ENCODE measurements around the gene UFC1. TPM values are rescaled to one million over a fixed set of nuclear protein-coding genes. Genes with fewer than 3 reads are reported as not detected.
A peak's percentile ranks its signal among the peaks of the same experiment; 100 is the strongest.

The UFC1 gene
- total and polyA plus RNA-seq, 2 of the 13 experiments (the other 11 are each of a cell fraction or from before 2014, with no cell fraction given): 72.8 to 85.2 TPM

DNA sequence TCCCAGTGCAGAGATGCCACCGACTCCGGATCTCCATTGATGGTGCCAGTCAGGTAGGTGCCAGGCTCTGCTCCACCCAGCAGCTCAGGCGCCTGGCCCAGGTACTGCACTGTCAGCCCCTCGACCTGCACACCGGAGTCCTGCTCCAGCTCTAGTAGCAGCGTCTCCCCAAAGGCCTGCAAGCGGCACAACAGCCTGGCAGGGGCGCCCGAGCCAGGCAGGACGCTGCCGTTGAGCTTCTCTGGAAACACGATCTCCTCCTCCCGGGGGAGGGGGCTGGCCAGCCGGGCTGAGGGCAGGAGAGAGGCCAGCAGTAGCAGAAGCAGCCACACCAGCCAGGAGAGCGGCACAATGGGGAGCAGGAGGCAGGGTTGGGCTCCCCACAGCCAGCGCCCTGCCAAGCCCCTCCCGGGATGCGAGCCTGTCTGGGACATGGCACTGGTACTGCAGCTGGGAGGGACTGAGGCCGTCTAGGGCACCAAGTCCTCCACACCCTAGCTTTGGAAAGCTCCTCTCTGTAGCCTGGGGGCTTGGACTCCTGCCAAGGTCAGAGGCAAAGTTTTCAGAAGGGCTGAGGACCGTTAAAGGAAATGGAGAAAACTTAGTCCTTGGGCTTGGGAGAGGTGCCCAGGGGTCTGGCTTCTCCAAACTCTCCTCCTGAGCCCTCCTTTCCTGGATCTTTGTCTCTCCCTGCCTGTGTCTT, 44.6 kb downstream of the UFC1 start (continued):
- TF ChIP-seq, protein P1, sequence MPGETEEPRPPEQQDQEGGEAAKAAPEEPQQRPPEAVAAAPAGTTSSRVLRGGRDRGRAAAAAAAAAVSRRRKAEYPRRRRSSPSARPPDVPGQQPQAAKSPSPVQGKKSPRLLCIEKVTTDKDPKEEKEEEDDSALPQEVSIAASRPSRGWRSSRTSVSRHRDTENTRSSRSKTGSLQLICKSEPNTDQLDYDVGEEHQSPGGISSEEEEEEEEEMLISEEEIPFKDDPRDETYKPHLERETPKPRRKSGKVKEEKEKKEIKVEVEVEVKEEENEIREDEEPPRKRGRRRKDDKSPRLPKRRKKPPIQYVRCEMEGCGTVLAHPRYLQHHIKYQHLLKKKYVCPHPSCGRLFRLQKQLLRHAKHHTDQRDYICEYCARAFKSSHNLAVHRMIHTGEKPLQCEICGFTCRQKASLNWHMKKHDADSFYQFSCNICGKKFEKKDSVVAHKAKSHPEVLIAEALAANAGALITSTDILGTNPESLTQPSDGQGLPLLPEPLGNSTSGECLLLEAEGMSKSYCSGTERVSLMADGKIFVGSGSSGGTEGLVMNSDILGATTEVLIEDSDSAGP (CRISPR knock-in tag; IDR thresholded peaks at IDR 0.05; ENCODE audit: borderline replicate concordance): peak; percentile 36; the same call in 1 of the 2 replicates
- 0 out of 2 replicates have a peak, but pooled peaks have one; percentile 21 for TF ChIP-seq KDM2A (CRISPR knock-in tag; IDR thresholded peaks at IDR 0.05; ENCODE audit: borderline replicate concordance, low read depth)
- no peak for TF ChIP-seq ZNF251 (CRISPR knock-in tag; IDR thresholded peaks at IDR 0.05)
- TF ChIP-seq, protein P2, sequence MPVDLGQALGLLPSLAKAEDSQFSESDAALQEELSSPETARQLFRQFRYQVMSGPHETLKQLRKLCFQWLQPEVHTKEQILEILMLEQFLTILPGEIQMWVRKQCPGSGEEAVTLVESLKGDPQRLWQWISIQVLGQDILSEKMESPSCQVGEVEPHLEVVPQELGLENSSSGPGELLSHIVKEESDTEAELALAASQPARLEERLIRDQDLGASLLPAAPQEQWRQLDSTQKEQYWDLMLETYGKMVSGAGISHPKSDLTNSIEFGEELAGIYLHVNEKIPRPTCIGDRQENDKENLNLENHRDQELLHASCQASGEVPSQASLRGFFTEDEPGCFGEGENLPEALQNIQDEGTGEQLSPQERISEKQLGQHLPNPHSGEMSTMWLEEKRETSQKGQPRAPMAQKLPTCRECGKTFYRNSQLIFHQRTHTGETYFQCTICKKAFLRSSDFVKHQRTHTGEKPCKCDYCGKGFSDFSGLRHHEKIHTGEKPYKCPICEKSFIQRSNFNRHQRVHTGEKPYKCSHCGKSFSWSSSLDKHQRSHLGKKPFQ (CRISPR knock-in tag; IDR thresholded peaks at IDR 0.05; ENCODE audit: insufficient replicate concordance): no peak
- no peak for TF ChIP-seq BHLHE40 (IDR thresholded peaks at IDR 0.05; ENCODE audit: low read length)
- TF ChIP-seq ZNF572 (CRISPR knock-in tag; IDR thresholded peaks at IDR 0.05): 0 out of 2 replicates have a peak, but pooled peaks have one; percentile 14
- peak; percentile 42; the same call in 1 of the 2 replicates for TF ChIP-seq ZSCAN25 (CRISPR knock-in tag; IDR thresholded peaks at IDR 0.05)
- TF ChIP-seq SP2 (CRISPR knock-in tag; IDR thresholded peaks at IDR 0.05): peak; percentile 33; the same call in 1 of the 2 replicates
- TF ChIP-seq, protein P3, sequence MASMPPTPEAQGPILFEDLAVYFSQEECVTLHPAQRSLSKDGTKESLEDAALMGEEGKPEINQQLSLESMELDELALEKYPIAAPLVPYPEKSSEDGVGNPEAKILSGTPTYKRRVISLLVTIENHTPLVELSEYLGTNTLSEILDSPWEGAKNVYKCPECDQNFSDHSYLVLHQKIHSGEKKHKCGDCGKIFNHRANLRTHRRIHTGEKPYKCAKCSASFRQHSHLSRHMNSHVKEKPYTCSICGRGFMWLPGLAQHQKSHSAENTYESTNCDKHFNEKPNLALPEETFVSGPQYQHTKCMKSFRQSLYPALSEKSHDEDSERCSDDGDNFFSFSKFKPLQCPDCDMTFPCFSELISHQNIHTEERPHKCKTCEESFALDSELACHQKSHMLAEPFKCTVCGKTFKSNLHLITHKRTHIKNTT (CRISPR knock-in tag; IDR thresholded peaks at IDR 0.05): no peak
- TF ChIP-seq ZNF292 (CRISPR knock-in tag; IDR thresholded peaks at IDR 0.05; ENCODE audit: borderline replicate concordance, low read depth): peak; percentile 83
- TF ChIP-seq ZNF777 (CRISPR knock-in tag; IDR thresholded peaks at IDR 0.05): 0 out of 2 replicates have a peak, but pooled peaks have one; percentile 72
- no peak for TF ChIP-seq MTF1 (CRISPR knock-in tag; IDR thresholded peaks at IDR 0.05)
- TF ChIP-seq SAP130 (CRISPR knock-in tag; IDR thresholded peaks at IDR 0.05; ENCODE audit: low read depth): peak; percentile 25; the same call in 1 of the 2 replicates
- TF ChIP-seq PBX2 (CRISPR knock-in tag; IDR thresholded peaks at IDR 0.05): no peak
- TF ChIP-seq ARID4A (CRISPR knock-in tag; IDR thresholded peaks at IDR 0.05; ENCODE audit: borderline replicate concordance): peak; percentile 32; the same call in 1 of the 2 replicates
- TF ChIP-seq HMGA1 (CRISPR knock-in tag; conservative IDR thresholded peaks at IDR 0.05): no peak
- TF ChIP-seq ZNF891 (CRISPR knock-in tag; IDR thresholded peaks at IDR 0.05): peak; percentile 50; the same call in 1 of the 2 replicates
- TF ChIP-seq MTA1 (CRISPR knock-in tag; IDR thresholded peaks at IDR 0.05; ENCODE audit: borderline replicate concordance): peak; percentile 59; the same call in 1 of the 2 replicates
- TF ChIP-seq HNRNPLL (IDR thresholded peaks at IDR 0.05; ENCODE audit: low read depth, low read length, poor library complexity, severe bottlenecking): peak; percentile 23

Data from HepG2 (cell line).